Astrocyte (in vitro differentiated cells and primary cell): ENCODE data around the gene PLA2R1.

Source experiments
- EZH2 ChIP-seq: IDR thresholded peaks from 2 replicates; pipeline ENCODE4 v1.6.1; 2012; ENCODE audit warnings: mild to moderate bottlenecking, low read length, inconsistent platforms; ENCODE audit not compliant: insufficient read depth
- TF ChIP-seq, protein P1 (sequence below): IDR thresholded peaks from 2 replicates; pipeline ENCODE4 v1.5.1; 2011; ENCODE audit warnings: low read depth, mild to moderate bottlenecking, inconsistent platforms, low read length, moderate library complexity; ENCODE audit not compliant: insufficient read depth

DNA sequence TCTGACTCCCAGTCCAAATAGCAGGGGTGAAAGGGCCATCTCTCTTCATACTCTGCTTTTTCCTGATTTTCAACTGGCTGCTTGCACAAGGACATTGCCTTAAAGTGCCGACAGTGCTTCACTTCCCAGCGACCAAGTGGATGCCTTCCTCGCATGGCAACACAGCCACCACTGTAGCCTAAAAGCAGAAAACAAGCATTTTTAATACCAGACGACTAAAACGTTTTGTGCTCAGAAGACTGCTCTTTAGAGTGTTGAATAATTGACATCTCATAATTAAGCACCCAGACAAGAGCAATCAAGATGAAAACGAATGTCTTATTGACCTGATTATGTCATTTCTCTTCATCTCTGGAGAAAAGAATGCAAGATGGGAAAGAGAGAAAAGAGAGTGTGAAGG lies 75.2 kb downstream of the PLA2R1 start:
- no peak for TF ChIP-seq EZH2
- TF ChIP-seq, protein P1, sequence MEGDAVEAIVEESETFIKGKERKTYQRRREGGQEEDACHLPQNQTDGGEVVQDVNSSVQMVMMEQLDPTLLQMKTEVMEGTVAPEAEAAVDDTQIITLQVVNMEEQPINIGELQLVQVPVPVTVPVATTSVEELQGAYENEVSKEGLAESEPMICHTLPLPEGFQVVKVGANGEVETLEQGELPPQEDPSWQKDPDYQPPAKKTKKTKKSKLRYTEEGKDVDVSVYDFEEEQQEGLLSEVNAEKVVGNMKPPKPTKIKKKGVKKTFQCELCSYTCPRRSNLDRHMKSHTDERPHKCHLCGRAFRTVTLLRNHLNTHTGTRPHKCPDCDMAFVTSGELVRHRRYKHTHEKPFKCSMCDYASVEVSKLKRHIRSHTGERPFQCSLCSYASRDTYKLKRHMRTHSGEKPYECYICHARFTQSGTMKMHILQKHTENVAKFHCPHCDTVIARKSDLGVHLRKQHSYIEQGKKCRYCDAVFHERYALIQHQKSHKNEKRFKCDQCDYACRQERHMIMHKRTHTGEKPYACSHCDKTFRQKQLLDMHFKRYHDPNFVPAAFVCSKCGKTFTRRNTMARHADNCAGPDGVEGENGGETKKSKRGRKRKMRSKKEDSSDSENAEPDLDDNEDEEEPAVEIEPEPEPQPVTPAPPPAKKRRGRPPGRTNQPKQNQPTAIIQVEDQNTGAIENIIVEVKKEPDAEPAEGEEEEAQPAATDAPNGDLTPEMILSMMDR: no peak
